RKO (cell line): Measurements from ENCODE around the gene NTN5.
"Not testable (repeated sequence)": the region's sequence is repeated elsewhere in the genome, so short reads cannot be mapped to it uniquely, and the experiment has no call there.

Experiments used
- DNase-seq: peaks from one replicate; pipeline ENCODE4 v3.0.0-alpha.2; 2016; ENCODE audit warnings: low spot score

NTN5 gene

DNA sequence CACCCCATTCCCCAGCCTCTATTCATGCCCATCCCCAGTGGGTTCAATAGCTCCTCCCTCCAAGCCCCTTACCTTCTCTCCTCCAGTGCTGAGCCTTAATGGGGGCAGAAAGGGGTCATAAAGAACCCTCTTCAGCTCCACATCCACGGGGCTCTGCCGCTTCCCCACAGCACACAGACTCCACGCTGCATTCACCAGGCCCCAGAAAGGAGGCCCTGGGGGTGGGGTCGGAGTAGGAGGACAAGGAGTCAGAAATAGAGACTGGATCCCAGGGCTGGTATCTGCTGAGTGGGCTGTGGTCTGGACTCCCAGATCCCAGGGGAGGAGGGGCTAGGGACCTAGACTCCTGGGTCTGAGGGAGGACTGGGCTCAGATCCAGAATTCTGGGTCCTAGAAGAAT lies 28.5 kb downstream of the NTN5 start:
- no peak for DNase-seq

DNA sequence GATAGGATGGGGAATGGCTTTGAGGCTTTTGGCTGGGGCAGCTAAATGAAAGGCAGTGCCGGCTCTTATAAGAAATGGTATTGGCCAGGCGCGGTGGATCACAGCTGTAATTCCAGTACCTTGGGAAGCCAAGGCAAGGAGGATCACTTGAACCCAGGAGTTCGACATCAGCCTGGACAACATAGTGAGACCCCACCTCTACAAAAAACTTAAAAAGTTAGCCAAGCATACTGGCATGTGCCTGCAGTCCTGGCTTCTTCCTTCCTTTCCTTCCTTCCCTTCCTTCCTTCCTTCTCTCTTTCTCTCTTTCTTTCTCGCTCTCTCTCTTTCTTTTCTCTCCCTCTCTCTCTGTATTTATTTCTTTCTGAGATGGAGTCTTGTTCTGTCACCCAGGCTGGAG lies 30.0 kb downstream of the NTN5 start:
- DNase-seq = no peak

DNA sequence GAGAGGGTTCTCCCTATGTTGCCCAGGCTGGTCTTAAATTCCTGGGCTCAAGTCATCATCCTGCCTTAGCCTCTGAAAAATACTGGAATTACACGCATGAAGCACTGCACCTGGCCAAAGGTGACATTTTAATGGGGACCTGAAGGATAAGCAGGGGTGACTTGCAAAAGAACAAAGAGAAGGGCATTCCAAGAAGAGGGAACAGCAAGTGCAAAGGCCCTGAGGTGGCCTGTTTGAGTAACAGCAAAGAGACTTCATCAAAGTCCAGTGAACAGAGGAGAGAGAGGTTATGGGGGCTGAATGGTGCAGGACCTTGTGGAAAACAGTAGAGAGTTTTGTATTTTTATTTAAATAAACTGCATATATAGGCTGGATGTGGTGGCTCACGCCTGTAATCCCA lies 31.0 kb downstream of the NTN5 start:
- DNase-seq = no peak

GRCh38 chr19:48639483-48640375 lies 33.1 kb downstream of the NTN5 start:
- peak; percentile 77 for DNase-seq

DNA sequence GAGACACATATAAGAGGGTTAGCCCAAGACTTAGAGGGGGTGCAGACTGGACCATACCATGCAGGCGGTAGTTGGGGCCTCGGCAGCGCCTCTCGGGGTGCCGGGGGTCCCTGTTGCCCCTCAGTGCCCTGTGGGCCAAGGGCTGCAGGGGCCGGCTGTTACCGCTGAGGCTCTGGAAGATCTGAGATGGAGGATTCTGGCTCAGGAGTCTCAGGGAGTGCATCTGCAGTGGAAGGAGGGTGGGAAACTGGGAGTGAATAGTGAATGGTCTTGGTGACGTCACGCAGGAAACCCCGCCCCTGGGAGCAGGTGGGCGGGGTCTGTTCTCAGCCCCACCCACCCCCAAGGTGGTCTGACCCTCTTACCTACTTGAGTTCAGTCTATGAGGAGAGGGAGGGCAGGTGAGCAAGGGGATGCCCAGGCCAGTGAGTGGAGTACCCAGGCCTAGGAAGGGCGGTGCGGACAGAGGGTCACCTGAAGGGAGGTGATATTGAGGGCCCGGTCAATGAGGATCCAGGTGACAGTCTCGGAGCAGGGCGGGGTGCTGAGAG lies 33.9 kb downstream of the NTN5 start:
- no peak for DNase-seq

DNA sequence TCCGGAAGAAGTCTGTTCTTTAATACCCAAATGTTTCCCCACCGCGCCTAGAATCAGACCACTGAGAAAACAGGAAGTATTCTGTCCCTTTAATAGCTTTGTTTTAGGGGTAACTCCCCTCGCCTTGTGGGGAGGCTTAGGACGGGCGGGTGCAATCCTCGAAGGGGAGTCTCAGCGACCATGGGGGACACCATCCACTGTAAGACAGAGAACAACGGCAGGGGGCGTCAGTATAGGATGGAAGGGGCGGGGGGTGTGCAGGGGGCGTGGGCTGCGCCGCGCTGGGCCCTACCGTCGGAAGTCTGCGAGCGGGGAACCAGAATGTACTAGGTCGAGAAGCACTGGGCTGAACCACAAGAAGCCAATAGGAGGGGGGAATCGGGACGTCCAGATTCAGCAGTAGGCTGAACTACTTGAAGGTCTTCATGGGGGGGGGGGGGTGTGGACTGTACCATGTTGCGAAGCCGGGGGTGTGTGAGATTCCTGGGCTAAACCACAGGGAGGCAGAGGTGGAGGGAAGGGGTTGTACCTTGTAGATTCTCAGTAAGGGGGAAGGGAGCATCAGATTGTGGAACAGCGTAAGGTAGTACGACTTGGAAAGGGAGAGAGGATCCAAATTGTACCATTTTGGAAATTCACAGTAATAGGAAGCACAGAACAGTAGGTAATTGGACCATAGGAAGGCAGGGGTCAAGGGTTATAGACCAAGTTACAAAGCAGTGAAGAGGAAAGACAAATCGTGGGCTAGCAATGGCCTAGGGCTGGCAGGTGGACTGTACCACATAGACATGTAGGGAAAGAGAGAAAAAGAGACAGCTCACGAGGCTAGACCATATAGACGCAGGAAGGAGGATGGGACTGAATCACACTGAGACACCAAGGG lies 34.6 kb downstream of the NTN5 start:
- DNase-seq = peak; percentile 96

DNA sequence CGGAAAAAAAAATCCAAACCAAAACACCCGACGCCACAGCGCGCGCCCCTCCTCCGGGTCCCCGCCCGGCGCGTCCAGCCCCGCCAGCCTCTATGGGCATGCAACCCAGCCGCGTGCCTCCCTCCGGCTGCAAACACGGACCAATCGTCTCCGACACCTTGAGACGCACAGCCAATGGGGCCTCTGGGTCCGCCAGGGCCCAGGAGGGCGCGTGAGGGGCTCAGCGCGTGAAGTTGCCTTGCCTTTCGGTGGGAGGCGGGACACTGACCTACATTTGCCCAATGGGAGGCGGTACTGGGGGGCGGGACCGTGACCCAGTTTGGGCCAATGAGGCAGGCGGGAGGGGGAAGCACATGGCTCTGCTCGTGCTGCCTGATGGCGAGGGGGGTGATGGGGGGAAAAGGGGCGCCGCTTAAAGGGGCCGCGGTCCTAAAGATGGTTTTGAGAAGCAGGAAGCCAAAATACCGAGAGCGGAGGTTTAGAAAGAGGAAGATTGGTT lies 35.3 kb downstream of the NTN5 start:
- peak; percentile 99 for DNase-seq

- DNase-seq = peak; percentile 73
Measured at GRCh38 chr19:48636859-48637448, 35.9 kb downstream of the NTN5 start, which contains the start of gene DBP. TSS of gene DBP (minus strand) at chr19:48637379. CDS start at chr19:48636994, 385 bp downstream.

GRCh38 chr19:48635966-48636858 lies 36.6 kb downstream of the NTN5 start:
- no peak for DNase-seq

- peak; percentile 68 for DNase-seq
Measured at GRCh38 chr19:48635263-48635965, 37.4 kb downstream of the NTN5 start.

- DNase-seq = peak; percentile 97
Measured at GRCh38 chr19:48634424-48635262, 38.2 kb downstream of the NTN5 start.

GRCh38 chr19:48634036-48634342 lies 38.8 kb downstream of the NTN5 start:
- DNase-seq = no peak

DNA sequence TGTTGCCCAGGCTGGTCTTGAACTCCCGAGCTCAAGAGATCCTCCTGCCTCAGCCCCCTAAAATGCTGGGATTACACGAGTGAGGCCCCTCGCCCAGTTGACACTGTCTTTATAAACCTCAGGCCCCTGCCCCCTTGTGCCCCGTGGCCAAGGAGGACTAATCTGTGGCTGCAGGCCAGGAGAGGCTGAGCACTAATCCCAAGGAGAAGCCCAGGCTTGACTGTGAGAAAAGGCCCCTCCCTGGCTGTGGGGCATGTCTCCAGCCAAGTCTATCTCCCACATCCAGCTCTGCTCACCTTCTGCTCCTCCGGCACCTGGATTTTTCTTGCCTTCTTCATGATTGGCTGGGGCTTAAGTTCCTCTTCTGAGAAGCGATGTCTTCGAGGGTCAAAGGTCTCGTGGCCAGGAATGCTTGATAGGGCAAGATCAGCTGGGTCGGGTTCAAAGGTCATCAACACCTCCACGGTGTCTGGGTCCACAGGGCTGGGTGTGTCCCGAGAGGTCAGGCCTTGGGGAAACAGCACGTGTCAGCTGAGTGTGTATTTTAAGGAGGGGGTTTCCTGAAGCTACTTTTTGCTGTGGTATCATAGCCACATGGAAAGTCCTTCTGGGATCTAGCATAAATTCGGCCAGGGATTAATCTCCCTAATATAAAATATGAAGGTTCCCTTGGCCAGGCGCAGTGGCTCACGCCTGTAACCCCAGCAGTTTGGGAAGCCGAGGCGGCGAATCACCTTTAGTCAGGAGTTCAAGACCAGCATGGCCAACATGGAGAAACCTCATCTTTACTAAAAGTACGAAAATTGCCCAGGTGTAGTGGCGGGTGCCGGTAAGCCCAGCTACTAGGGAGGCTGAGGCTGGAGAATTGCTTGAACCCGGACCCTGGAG lies 39.4 kb downstream of the NTN5 start:
- no peak for DNase-seq

DNA sequence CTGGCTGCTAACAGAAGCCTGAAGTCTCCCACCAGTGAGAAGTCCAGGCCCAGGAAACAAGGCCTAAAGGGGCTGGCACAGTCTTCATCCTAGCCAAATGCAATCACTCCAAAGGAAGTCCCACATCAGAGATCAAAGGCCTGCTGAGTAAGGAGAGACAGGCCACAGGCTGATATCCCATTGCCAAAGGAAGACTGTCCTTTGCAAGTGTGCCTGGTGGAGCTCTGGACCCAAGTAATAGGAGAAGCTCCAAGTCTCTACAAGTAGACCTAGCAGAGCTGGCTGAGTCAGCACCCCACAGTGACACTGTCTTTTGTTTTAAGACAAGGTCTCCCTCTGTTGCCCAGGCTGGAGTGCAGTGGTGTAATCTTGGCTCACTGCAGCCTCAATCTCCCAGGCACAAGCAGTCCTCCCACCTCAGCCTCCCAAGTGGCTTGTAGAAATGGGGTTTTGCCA lies 40.1 kb downstream of the NTN5 start:
- no peak for DNase-seq

DNA sequence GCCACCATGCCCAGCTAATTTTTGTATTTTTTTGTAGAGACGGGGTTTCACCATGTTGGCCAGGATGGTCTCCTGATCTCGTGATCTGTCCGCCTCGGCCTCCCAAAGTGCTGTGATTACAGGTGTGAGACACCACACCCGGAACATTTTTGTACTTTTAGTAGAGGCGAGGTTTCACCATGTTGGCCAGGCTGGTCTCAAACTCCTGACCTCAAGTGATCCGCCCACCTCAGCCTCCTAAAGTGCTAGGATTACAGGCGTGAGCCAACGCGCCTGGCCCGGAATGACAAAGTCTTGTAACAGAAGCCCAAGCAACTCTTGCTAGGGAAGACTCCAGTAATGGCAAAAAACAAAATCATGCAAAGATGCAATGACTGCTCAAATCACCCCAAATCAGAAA lies 40.5 kb downstream of the NTN5 start:
- not testable (repeated sequence) for DNase-seq

- no peak for DNase-seq
Measured at GRCh38 chr19:48631225-48631624, 41.6 kb downstream of the NTN5 start.

- peak; percentile 74 for DNase-seq
Measured at GRCh38 chr19:48630296-48631063, 42.3 kb downstream of the NTN5 start.
